Testis (tissue), 2 donors: ENCODE measurements around the gene TTC21B.

Source experiments
- CTCF ChIP-seq, 3 experiments: fragments of 450-650 bp in 2 of 3; fragments of 200-600 bp in 1 of 3; sonication (generic) in 1 of 3; IDR thresholded peaks; one replicate each; pipeline ENCODE4 v1.5.1; 2016 to 2019; ENCODE audit warnings: antibody characterized with exemption in 3 of 3, mild to moderate bottlenecking in 2 of 3, moderate library complexity in 1 of 3
- POLR2A ChIP-seq: fragments of 450-650 bp; IDR thresholded peaks from one replicate; pipeline ENCODE4 v1.6.1; 2017; ENCODE audit warnings: antibody characterized with exemption, mild to moderate bottlenecking, moderate library complexity

- no peak for TF ChIP-seq CTCF (IDR thresholded peaks at IDR 0.05)
- TF ChIP-seq POLR2A: no peak
These were observed 15.3 kb downstream of the TTC21B start for GRCh38 chr2:165938237-165938636.
